ENCODE data around the gene NRG2. TPM values are rescaled to one million over a fixed set of nuclear protein-coding genes. Genes with fewer than 3 reads are reported as not detected.

NRG2 gene
- total RNA-seq, 2 donors from 2014 or later: 0.06 TPM; not detected in 1

DNA sequence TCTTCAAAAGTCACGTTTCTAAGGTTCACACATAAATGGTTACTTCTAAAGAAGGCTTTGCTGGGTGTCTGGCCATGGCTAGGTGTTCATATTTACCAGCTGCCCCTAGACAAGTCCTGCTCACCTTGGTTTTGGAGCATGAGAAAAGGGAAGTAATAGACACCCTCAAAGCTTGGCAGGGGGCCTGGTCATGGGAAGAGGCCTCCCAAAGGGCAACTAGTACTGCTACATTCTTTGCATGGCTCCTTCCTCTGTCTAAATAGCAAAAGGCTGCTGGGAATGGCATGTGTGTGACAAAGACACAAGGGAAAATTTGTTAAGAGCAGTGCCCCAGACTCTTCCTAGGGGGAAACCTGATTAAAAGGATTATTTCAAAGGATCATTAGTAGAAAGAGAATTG lies 93.4 kb downstream of the NRG2 start:
- Mint-ChIP-seq H3K36me3 (peaks cover 0 to 6% of the 10 kb centered on the region in 2 donors), H3K27ac (no peak overlapping the region), H3K9me3 (no peaks in the 10 kb centered on the region)
- ATAC-seq (no peak), DNase-seq (ENCODE audit: low spot score in 2 of 2) (no peak)

GRCh38 chr5:139947727-139948126 lies 95.4 kb downstream of the NRG2 start:
- Mint-ChIP-seq H3K27ac (no peak overlapping the region), H3K36me3 (peaks cover 0 to 6% of the 10 kb centered on the region in 2 donors)
- DNase-seq (ENCODE audit: low spot score in 2 of 2): no peak

DNA sequence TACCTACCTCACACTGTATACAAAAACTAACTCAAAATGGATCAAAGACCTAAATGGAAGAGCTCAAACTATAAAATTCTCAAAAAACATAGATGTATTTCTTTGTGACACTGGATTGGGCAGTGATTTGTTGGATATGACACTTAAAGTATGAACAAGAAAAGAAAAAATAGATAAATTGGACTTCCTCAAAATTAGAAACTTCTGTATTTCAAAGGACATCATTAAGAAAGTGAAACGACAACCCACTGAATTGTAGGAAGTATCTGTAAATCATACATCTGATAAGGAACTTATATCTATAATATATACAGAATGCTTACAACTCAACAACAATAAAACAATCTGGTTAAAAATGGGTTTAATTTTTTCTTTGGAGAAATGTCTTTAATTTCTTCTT lies 96.7 kb downstream of the NRG2 start:
- Mint-ChIP-seq H3K9me3 (no peaks in the 10 kb centered on the region), H3K27ac (no peak overlapping the region)
- ATAC-seq: no peak

More at GRCh38 chr5:139947727-139948126, 95.4 kb downstream of the NRG2 start:
- no peak for ATAC-seq
- H3K9me3 Mint-ChIP-seq: no peaks in the 10 kb centered on the region

GRCh38 chr5:139946006-139946405 lies 97.1 kb downstream of the NRG2 start:
- Mint-ChIP-seq H3K27ac (no peak overlapping the region), H3K36me3 (peaks cover 0 to 6% of the 10 kb centered on the region in 2 donors), H3K9me3 (no peaks in the 10 kb centered on the region)
- DNase-seq (ENCODE audit: low spot score in 2 of 2): no peak
- no peak for ATAC-seq

More for the DNA sequence above, 96.7 kb downstream of the NRG2 start:
- no peak for DNase-seq (ENCODE audit: low spot score in 2 of 2)
- peaks cover 0 to 6% of the 10 kb centered on the region in 2 donors for H3K36me3 Mint-ChIP-seq

- Mint-ChIP-seq H3K9me3 (peaks cover 4 to 5% of the 10 kb centered on the region in 2 donors), H3K36me3 (peaks cover 0 to 6% of the 10 kb centered on the region in 2 donors), H3K27ac (no peak overlapping the region)
- DNase-seq (ENCODE audit: low spot score in 2 of 2) (no peak), ATAC-seq (no peak)
These were observed 100.9 kb downstream of the NRG2 start for GRCh38 chr5:139942243-139942642.

- peaks cover 0 to 4% of the 10 kb centered on the region in 2 donors for H3K36me3 Mint-ChIP-seq
- no peak for DNase-seq (ENCODE audit: low spot score in 2 of 2)
- no peak overlapping the region for H3K27ac Mint-ChIP-seq
- ATAC-seq: no peak
- H3K9me3 Mint-ChIP-seq: no peaks in the 10 kb centered on the region
These were observed 112.7 kb downstream of the NRG2 start for GRCh38 chr5:139930406-139930805.

DNA sequence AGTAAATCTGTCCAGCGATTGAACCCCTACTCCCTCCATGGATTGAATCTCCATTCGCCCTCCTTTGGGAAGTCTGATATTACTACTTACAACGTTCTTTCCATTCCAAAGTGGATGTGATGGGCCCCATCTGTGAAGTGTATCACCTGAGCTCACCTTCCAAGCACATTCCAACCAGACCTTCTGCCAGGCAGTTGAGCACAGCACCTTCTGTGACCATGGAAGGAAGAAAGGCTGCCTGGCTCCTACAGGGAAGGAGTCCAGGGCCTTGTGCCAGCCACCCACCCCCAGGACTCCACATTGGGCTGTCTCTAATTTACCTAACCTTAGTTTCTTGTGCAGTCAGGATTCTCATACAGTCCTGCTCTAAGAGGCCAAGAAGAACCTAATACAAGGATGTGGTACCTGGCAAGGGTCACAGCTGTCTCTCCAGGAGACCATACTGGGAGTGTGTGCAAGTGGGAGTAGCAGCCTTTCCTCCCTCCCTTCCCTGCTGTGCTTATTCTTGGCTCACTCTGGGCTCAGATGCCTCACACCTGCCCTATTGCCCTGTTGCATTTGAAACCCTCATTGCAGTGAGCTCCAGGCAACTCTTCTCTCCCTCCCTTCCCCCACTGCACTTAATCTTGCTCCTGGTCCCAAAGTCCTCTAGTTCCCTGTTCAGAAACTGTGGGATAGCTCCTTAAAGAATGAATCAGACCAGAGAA lies 116.1 kb downstream of the NRG2 start:
- Mint-ChIP-seq H3K9me3 (no peaks in the 10 kb centered on the region), H3K27ac (no peak overlapping the region), H3K36me3 (peaks cover 0 to 4% of the 10 kb centered on the region in 2 donors)
- DNase-seq (ENCODE audit: low spot score in 2 of 2): no peak
- no peak for ATAC-seq

DNA sequence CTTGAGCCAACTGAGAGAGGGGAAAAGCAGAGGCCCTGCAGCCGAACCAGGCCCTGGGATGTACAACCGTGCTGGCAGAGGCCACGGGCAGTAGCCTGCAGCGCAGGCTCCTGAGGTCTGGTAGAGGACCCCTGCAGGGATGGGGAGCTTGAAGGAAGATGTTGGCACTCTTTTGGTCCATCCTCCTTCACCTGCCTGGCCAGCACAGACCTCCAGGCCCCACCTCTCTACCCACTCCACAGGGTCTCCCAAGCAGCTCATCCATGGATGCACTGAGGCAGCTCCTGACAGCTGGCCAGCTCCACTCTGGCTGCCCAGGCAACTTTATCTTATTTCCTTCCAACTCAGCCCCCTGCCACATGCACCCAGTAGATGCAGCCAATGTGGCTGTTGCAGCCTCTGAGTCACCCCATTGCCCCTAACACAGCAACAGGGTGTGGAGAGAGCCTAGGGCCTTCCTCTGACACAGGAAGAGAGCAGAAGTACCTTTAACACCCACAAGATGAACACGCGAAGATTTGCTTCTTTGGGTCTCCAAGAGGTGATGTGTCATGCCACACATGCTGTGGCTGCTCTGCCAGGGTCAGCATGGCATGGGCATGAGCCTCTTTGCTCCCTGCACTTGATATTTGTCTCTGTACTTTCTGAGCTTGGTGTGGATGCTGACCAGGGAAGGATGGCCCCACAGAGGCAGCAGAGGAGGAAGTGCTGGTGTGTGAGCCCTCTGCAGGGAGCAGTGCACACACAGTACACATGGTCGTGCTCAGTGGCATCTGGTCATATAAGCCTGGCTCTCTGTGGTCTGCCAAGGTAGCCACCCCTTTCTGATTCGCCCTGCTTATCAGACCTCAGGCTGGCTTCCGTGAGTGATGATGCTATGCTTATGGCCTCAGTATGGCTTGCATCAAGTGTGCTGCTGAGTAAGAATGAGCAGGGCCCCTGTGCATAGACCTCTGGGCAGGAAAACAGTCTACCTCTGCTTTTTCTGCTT lies 117.2 kb downstream of the NRG2 start:
- H3K9me3 Mint-ChIP-seq: no peaks in the 10 kb centered on the region
- peaks cover 0 to under 1% of the 10 kb centered on the region in 2 donors for H3K36me3 Mint-ChIP-seq
- peak in 1 of 2 donors; percentile 26 for ATAC-seq
- no peak overlapping the region for H3K27ac Mint-ChIP-seq
- DNase-seq (ENCODE audit: low spot score in 2 of 2): no peak

- Mint-ChIP-seq H3K27ac (no peak overlapping the region), H3K9me3 (no peaks in the 10 kb centered on the region), H3K36me3 (no peaks in the 10 kb centered on the region)
- ATAC-seq (no peak), DNase-seq (ENCODE audit: low spot score in 2 of 2) (no peak)
These were observed 117.9 kb downstream of the NRG2 start for GRCh38 chr5:139925216-139925562.

DNA sequence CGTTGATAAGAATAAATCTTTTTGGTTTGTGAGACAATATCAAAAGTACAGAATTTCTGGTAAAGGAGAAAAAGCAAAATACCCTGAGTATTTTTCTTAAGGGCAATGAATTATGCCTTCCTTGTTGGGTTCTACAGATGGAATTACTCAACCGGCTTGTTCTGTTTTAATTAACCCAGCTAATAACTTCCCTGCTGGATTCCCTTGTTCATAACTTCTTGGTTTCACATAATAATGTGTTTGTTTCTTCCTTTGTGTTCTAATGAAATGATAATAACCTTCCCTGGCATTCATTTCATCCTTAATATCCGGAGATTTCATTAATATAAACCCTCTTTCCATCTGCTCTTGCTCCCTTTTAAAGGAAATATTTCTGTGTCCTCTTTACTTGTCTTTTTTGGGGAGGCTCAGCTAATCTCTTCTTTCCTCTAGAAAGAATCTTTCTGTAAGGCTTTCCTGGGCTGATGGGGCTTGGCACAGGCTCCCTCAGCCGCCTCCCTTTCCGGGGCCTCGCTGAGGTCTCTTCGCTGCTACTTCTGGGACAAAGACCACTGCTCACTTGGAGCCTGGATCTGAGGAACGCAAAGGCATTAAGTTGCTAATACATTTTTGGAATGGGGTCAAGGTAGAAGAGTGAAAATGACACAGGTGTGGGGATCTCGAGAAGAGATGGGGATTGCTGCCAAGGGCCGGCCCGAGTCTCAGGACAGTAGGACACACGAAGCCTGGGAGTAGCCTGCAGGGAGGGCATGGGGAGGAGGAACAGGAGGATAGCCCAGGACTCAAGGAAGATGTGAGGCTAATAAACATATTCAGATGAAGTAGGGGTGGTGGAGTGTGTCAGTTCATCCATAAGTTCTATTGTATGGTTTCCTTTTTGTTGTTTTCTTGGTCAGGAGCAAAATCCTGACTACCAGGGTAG lies 118.5 kb downstream of the NRG2 start:
- ATAC-seq: no peak
- Mint-ChIP-seq H3K27ac (no peak overlapping the region), H3K9me3 (no peaks in the 10 kb centered on the region), H3K36me3 (no peaks in the 10 kb centered on the region)
- DNase-seq (ENCODE audit: low spot score in 2 of 2): no peak

GRCh38 chr5:139919308-139919707 lies 123.8 kb downstream of the NRG2 start:
- H3K27ac Mint-ChIP-seq: no peak overlapping the region
- H3K9me3 Mint-ChIP-seq: no peaks in the 10 kb centered on the region
- ATAC-seq (no peak), DNase-seq (ENCODE audit: low spot score in 2 of 2) (no peak)
- H3K36me3 Mint-ChIP-seq: no peaks in the 10 kb centered on the region

DNA sequence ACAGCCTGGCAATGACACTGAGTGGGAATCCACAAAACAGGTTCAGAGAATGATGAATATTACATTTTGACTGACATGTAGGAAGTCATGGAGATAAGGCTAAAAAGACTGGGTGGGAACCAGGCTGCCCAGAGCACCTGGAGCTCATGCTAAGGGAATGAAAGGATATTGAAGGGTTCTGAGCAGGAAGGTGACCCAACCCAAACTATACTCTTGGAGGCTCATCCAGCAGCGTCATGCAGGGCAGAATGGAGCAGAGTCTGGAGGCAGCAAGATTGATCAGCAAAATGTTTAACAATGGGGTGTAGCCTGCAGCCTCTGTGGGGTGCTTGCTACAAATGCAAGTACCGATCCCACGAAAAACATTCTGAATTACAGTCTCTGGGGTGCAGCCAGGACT lies 127.3 kb downstream of the NRG2 start:
- H3K9me3 Mint-ChIP-seq: no peaks in the 10 kb centered on the region
- ATAC-seq (no peak), DNase-seq (ENCODE audit: low spot score in 2 of 2) (no peak)
- no peak overlapping the region for H3K27ac Mint-ChIP-seq
- H3K36me3 Mint-ChIP-seq: no peaks in the 10 kb centered on the region

GRCh38 chr5:139915266-139915665 lies 127.8 kb downstream of the NRG2 start:
- ATAC-seq (no peak), DNase-seq (ENCODE audit: low spot score in 2 of 2) (no peak)
- Mint-ChIP-seq H3K9me3 (no peaks in the 10 kb centered on the region), H3K27ac (no peak overlapping the region), H3K36me3 (no peaks in the 10 kb centered on the region)

DNA sequence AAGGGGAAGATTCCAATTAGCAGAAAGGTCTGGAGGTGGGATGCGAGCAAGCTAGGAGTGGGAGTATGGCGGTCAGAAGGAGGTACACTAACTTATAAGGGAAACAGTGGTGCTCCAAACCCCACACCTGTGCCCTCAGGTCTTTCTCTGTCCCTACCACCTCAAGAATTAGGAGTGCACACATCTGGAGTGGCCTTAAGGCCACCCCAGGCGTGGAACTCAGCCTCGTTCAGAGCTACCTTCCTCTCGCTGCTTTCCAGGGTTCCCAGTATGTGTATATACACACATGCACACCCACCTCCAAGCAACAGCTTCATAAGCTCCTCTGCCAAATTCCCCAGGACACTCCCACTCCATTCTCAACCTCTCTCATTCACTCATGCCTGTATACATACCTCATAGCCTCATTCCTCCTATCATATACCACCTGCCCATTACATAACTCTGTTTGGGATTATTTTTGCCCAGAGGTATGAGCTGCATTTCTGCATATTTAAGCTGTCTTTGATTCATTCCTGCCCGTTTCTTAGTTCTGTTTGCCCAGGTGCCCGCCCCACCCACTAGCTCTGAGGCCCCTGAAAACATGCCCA lies 128.8 kb downstream of the NRG2 start:
- Mint-ChIP-seq H3K27ac (peak overlapping the region in 1 of 2 donors; percentile 79), H3K9me3 (no peaks in the 10 kb centered on the region), H3K36me3 (no peaks in the 10 kb centered on the region)
- DNase-seq (ENCODE audit: low spot score in 2 of 2) (no peak), ATAC-seq (no peak)

GRCh38 chr5:139912804-139913203 lies 130.3 kb downstream of the NRG2 start:
- no peak for DNase-seq (ENCODE audit: low spot score in 2 of 2)
- H3K9me3 Mint-ChIP-seq: no peaks in the 10 kb centered on the region
- no peak for ATAC-seq
- no peak overlapping the region for H3K27ac Mint-ChIP-seq
- no peaks in the 10 kb centered on the region for H3K36me3 Mint-ChIP-seq

GRCh38 chr5:139912158-139912557 lies 130.9 kb downstream of the NRG2 start:
- Mint-ChIP-seq H3K36me3 (no peaks in the 10 kb centered on the region), H3K27ac (no peak overlapping the region), H3K9me3 (no peaks in the 10 kb centered on the region)
- ATAC-seq (no peak), DNase-seq (ENCODE audit: low spot score in 2 of 2) (no peak)

Measured in activated naive CD4-positive, alpha-beta T cell treated with anti-CD3 and anti-CD28 coated beads, Interleukin-2, amount 50 U/mL, for 72 hours (primary cell).